Measurements from ENCODE around the gene FAM47E. TPM values are rescaled to one million over a fixed set of nuclear protein-coding genes. Genes with fewer than 3 reads are reported as not detected.

FAM47E gene
- total and polyA plus RNA-seq, 2 donors (not counting 3 experiments of a cell fraction or from before 2014, with no cell fraction given) = 0.11 TPM; not detected in 1

GRCh38 chr4:76252271-76252653 lies 741 bp downstream of the FAM47E start:
- Histone ChIP-seq H3K4me2 (ENCODE audit: insufficient read depth, low read length) (no peak overlapping the region), H3K4me1 (ENCODE audit: control insufficient read depth, extremely low read depth, insufficient read depth, low read length) (peaks cover 3% of the 10 kb centered on the region), H3K9me1 (replicated peaks; ENCODE audit: control insufficient read depth, extremely low read depth, insufficient read depth, low read length) (no peaks in the 10 kb centered on the region), H3K27me3 (ENCODE audit: control insufficient read depth in 2 of 2, insufficient read depth in 2 of 2, low read length in 2 of 2) (peaks cover 50 to 68% of the 10 kb centered on the region in 2 experiments), H3K4me3 (replicated peaks in 1 of 3; ENCODE audit: insufficient read depth in 1 of 3, low read depth in 1 of 3, low read length in 3 of 3) (no peak overlapping the region), H3K79me2 (ENCODE audit: control insufficient read depth, insufficient read depth, low read length) (no peaks in the 10 kb centered on the region), H3K9ac (replicated peaks; ENCODE audit: extremely low read depth, insufficient read depth, low read length) (no peak overlapping the region), H3K36me3 (ENCODE audit: control insufficient read depth in 2 of 2, extremely low read depth in 1 of 2, insufficient read depth in 2 of 2, low read length in 2 of 2) (no peaks in the 10 kb centered on the region), H2AFZ (ENCODE audit: low read depth, low read length) (no peak overlapping the region), H3K9me3 (replicated peaks; ENCODE audit: control insufficient read depth, insufficient read depth, low read length) (no peaks in the 10 kb centered on the region), H4K20me1 (replicated peaks; ENCODE audit: control insufficient read depth, extremely low read depth, insufficient read depth, low read length) (no peaks in the 10 kb centered on the region), H3K27ac (ENCODE audit: insufficient read depth, low read depth, low read length) (no peak overlapping the region)
- POLR2A ChIA-PET = no interaction called here
- intact Hi-C loops (cut with micrococcal nuclease) (no loop called here), dilution Hi-C loops (cut with MboI; ENCODE audit: extremely low pct_ligation_motif_present, low sequenced_read_pairs) (no loop called here)
- CTCF ChIA-PET = interaction anchor here (3.1 kb wide), 1 partner anchor 72 kb away, joined by 17 read pairs; no protein-coding TSS in a partner anchor
- FAIRE-seq (no peak), DNase-seq (ENCODE audit: low read depth, low spot score) (no peak)
- no peak for TF ChIP-seq GATA2 (IDR thresholded peaks at IDR 0.05; ENCODE audit: insufficient read depth, insufficient read length, low read depth, low read length)
- TF ChIP-seq MYC (IDR thresholded peaks at IDR 0.05; ENCODE audit: low read depth, low read length) = no peak
- no peak for TF ChIP-seq POLR2AphosphoS5 (IDR thresholded peaks at IDR 0.05; ENCODE audit: insufficient read depth, low read depth, low read length)
- no peak for TF ChIP-seq MAX (IDR thresholded peaks at IDR 0.05; ENCODE audit: insufficient read depth, insufficient read length)
- TF ChIP-seq EZH2 (IDR thresholded peaks at IDR 0.05; ENCODE audit: borderline replicate concordance, low read depth, low read length, severe bottlenecking) = no peak
- TF ChIP-seq FOS (IDR thresholded peaks at IDR 0.05; ENCODE audit: borderline replicate concordance, insufficient read depth, low read length) = no peak
- TF ChIP-seq CTCF (IDR thresholded peaks at IDR 0.05; ENCODE audit: extremely low read depth in 1 of 2, insufficient read depth in 1 of 2, low read depth in 1 of 2, low read length in 2 of 2) = no peak
- no peak for TF ChIP-seq POLR2A (IDR thresholded peaks at IDR 0.05; ENCODE audit: low read depth, low read length)
- TF ChIP-seq JUN (IDR thresholded peaks at IDR 0.05; ENCODE audit: borderline replicate concordance, insufficient read depth, insufficient read length, low read depth) = no peak
- BruUV-seq (replicated peaks) = no TSS peak

All from endothelial cell of umbilical vein (primary cell).